ENCODE measurements around the gene CEP85L. TPM values are rescaled to one million over a fixed set of nuclear protein-coding genes. Genes with fewer than 3 reads are reported as not detected.

CEP85L gene
- total RNA-seq, 1 experiment from 2014 or later, result 5.8 TPM

DNA sequence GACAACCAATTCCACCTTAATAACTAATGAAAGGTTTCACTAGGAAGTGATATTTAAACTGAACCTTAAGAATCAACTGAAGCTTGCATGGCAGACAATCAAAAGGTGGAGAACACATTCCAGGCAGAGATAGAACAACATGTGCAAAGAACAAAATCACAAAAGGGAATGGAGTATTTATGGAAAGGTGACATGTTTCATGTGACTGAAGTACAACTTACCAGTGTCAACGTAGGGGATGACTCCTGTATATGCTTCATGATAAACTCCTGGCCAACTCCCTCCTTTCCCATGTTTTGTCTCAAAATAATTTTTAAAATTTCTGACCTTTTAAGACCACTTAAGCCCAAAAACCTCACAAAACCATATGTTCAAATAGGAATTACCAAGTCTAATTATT, 96.7 kb downstream of the CEP85L start:
- Mint-ChIP-seq H3K36me3 (ENCODE audit: insufficient read depth, unreplicated experiment) (no peaks in the 10 kb centered on the region), H3K27me3 (ENCODE audit: unreplicated experiment) (no peaks in the 10 kb centered on the region), H3K9me3 (ENCODE audit: low read depth, unreplicated experiment) (no peaks in the 10 kb centered on the region), H3K27ac (ENCODE audit: unreplicated experiment) (no peak overlapping the region), H3K4me1 (ENCODE audit: low read depth, unreplicated experiment) (peaks cover 5% of the 10 kb centered on the region), H3K4me3 (ENCODE audit: low read depth, unreplicated experiment) (no peak overlapping the region)
- intact Hi-C loops (cut with micrococcal nuclease; ENCODE audit: unreplicated experiment), result no loop called here
- no peak for DNase-seq
- BruUV-seq (replicated peaks), result no TSS peak
- TF ChIP-seq, protein P1, sequence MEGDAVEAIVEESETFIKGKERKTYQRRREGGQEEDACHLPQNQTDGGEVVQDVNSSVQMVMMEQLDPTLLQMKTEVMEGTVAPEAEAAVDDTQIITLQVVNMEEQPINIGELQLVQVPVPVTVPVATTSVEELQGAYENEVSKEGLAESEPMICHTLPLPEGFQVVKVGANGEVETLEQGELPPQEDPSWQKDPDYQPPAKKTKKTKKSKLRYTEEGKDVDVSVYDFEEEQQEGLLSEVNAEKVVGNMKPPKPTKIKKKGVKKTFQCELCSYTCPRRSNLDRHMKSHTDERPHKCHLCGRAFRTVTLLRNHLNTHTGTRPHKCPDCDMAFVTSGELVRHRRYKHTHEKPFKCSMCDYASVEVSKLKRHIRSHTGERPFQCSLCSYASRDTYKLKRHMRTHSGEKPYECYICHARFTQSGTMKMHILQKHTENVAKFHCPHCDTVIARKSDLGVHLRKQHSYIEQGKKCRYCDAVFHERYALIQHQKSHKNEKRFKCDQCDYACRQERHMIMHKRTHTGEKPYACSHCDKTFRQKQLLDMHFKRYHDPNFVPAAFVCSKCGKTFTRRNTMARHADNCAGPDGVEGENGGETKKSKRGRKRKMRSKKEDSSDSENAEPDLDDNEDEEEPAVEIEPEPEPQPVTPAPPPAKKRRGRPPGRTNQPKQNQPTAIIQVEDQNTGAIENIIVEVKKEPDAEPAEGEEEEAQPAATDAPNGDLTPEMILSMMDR (IDR thresholded peaks at IDR 0.05; ENCODE audit: unreplicated experiment), result no peak
- CTCF ChIA-PET, result interaction anchor here (0.6 kb wide), 1 partner anchor 608 kb away, joined by 5 read pairs; no protein-coding TSS in a partner anchor

DNA sequence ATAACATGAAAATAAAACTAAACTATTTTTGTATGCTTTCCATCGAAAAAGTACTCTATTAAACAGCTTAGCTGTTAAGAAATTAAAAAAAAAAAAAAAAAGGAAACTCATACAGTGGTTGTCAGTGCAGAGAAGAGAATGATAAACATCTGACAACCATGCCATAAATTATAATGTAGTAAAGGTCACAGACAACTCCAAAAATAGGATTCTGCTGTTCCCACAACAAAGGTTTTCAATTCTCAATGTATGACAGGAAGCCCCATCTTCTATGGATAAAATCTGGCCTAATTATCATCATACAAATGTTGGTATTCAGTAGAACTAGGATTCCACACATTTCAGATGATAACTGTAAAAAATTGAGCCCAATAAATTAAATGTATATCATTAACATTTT, 98.3 kb downstream of the CEP85L start:
- BruUV-seq (replicated peaks), result no TSS peak
- H3K27me3 Mint-ChIP-seq (ENCODE audit: unreplicated experiment), result no peaks in the 10 kb centered on the region
- CTCF ChIA-PET, result no interaction called here

DNA sequence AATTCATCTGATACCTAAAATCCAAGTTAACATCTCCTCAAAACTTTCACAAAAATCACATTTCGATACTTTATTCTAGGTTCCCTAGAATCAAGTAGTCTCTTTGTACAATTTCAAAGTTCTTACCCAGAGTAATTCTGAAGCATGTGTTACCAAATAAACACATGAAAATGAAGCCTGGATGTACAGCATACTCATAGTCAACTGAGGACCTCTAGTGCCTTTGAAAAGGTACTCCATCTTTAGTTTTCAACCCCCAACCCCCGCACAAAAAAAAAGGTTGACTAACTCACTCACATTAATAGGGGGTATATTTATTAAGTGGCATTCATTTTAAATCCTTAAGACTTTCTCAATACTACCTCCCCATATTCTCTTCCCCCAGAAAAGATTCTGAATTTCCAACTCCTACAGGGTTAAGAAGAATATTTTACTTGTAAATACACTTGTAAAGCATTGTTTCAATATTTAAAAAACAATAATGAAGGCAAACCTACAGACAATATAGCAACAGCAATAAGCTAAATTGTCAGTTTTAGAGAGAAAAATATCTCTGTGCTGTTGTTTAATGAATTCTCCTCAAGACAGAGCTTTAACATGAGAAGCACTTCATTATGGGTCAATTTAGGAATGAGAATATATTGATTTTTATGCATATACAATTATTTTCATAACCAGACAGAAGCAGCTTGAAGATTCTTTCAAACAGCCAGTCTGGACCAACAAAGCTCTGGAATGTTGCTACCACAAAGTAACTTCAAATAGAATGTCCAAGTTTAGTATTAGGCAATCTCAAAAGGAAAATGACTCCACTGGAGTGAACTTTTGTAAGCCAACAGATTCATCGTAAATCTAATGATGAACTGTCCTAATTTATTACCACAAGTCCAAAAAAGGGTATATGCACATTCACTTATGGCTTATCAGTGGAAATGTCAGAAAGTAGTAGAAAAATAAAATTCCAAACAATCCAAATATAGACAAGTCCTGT, 100.0 kb downstream of the CEP85L start:
- H3K27ac Mint-ChIP-seq (ENCODE audit: unreplicated experiment), result no peak overlapping the region
- peaks cover 5% of the 10 kb centered on the region for H3K4me1 Mint-ChIP-seq (ENCODE audit: low read depth, unreplicated experiment)
- H3K27me3 Mint-ChIP-seq (ENCODE audit: unreplicated experiment), result no peaks in the 10 kb centered on the region
- no TSS peak for BruUV-seq (replicated peaks)
- DNase-seq, result peak; percentile 16
- intact Hi-C loops (cut with micrococcal nuclease; ENCODE audit: unreplicated experiment), result loop anchor here (1.0 to 2.0 kb wide), 4 partner anchors 43 to 711 kb away; no protein-coding TSS in a partner anchor
- CTCF ChIA-PET, result no interaction called here
- TF ChIP-seq, protein P1 (IDR thresholded peaks at IDR 0.05; ENCODE audit: unreplicated experiment), result peak; percentile 15
- H3K36me3 Mint-ChIP-seq (ENCODE audit: insufficient read depth, unreplicated experiment), result no peaks in the 10 kb centered on the region
- no peak overlapping the region for H3K4me3 Mint-ChIP-seq (ENCODE audit: low read depth, unreplicated experiment)
- H3K9me3 Mint-ChIP-seq (ENCODE audit: low read depth, unreplicated experiment), result no peaks in the 10 kb centered on the region

More for the DNA sequence above, 98.3 kb downstream of the CEP85L start:
- no peak overlapping the region for H3K27ac Mint-ChIP-seq (ENCODE audit: unreplicated experiment)
- no peak overlapping the region for H3K4me3 Mint-ChIP-seq (ENCODE audit: low read depth, unreplicated experiment)
- peaks cover 5% of the 10 kb centered on the region for H3K4me1 Mint-ChIP-seq (ENCODE audit: low read depth, unreplicated experiment)
- DNase-seq, result no peak
- intact Hi-C loops (cut with micrococcal nuclease; ENCODE audit: unreplicated experiment), result no loop called here
- H3K9me3 Mint-ChIP-seq (ENCODE audit: low read depth, unreplicated experiment), result no peaks in the 10 kb centered on the region
- no peaks in the 10 kb centered on the region for H3K36me3 Mint-ChIP-seq (ENCODE audit: insufficient read depth, unreplicated experiment)
- TF ChIP-seq, protein P1 (IDR thresholded peaks at IDR 0.05; ENCODE audit: unreplicated experiment), result no peak

- Mint-ChIP-seq H3K9me3 (ENCODE audit: low read depth, unreplicated experiment) (no peaks in the 10 kb centered on the region), H3K27ac (ENCODE audit: unreplicated experiment) (no peak overlapping the region), H3K36me3 (ENCODE audit: insufficient read depth, unreplicated experiment) (no peaks in the 10 kb centered on the region), H3K27me3 (ENCODE audit: unreplicated experiment) (no peaks in the 10 kb centered on the region), H3K4me3 (ENCODE audit: low read depth, unreplicated experiment) (no peak overlapping the region), H3K4me1 (ENCODE audit: low read depth, unreplicated experiment) (peaks cover 5% of the 10 kb centered on the region)
- intact Hi-C loops (cut with micrococcal nuclease; ENCODE audit: unreplicated experiment), result no loop called here
- TF ChIP-seq, protein P1 (IDR thresholded peaks at IDR 0.05; ENCODE audit: unreplicated experiment), result no peak
- no peak for DNase-seq
- BruUV-seq (replicated peaks), result no TSS peak
- CTCF ChIA-PET, result no interaction called here
Measured at GRCh38 chr6:118548613-118549012, 102.8 kb downstream of the CEP85L start.

All from Calu3 (cell line).